Activated CD4-positive, alpha-beta memory T cell treated with anti-CD3 and anti-CD28 coated beads for 36 hours (primary cell): ENCODE data around the gene RAP1GAP. TPM values are rescaled to one million over a fixed set of nuclear protein-coding genes. Genes with fewer than 3 reads are reported as not detected.

Experiments used
- CTCF ChIA-PET: fragments of 350-600 bp; sonication (Branson Sonifier 250); formaldehyde crosslinking; loops from one replicate; lab custom pipeline; 2021; ENCODE audit warnings: antibody characterized with exemption, inconsistent platforms; lab: Charles Lee
- POLR2A ChIA-PET: fragments of 350-600 bp; sonication (Branson Sonifier 250); formaldehyde crosslinking; loops from one replicate; lab custom pipeline; 2021; ENCODE audit warnings: antibody characterized with exemption; lab: Charles Lee
- DNase-seq: peaks from one replicate; pipeline ENCODE4 v3.0.0-alpha.2; 2020
- H3K27ac Mint-ChIP-seq: one replicate; pipeline ENCODE4 v1.8.0; 2021; ENCODE audit warnings: mixed read lengths
- H3K27me3 Mint-ChIP-seq: one replicate; pipeline ENCODE4 v1.8.0; 2021; ENCODE audit warnings: mixed read lengths
- H3K36me3 Mint-ChIP-seq: one replicate; pipeline ENCODE4 v1.8.0; 2021; ENCODE audit warnings: mixed read lengths
- H3K4me1 Mint-ChIP-seq: one replicate; pipeline ENCODE4 v1.8.0; 2021; ENCODE audit warnings: low read depth, mixed read lengths
- H3K4me3 Mint-ChIP-seq: one replicate; pipeline ENCODE4 v1.8.0; 2021; ENCODE audit warnings: mild to moderate bottlenecking, mixed read lengths
- H3K9me3 Mint-ChIP-seq: one replicate; pipeline ENCODE4 v1.8.0; 2021; ENCODE audit warnings: mixed read lengths
- intact Hi-C: fragments of 100-400 bp; cut with micrococcal nuclease; formaldehyde crosslinking; loops from one replicate; pipeline ENCODE4 v1.15.1; 2023
- total RNA-seq, 2 experiments: library from RNA; stranded (reverse); gene quantifications; one replicate each; pipeline ENCODE4 v1.2.3, GENCODE V29; 2021

RAP1GAP gene
- total RNA-seq, 2 experiments from 2014 or later = 1.1 to 1.7 TPM

GRCh38 chr1:21618059-21618458 lies 51.1 kb downstream of the RAP1GAP start:
- CTCF ChIA-PET = interaction anchor here (1.1 kb wide), 1 partner anchor 22 kb away, joined by 3 read pairs; no protein-coding TSS in a partner anchor
- Mint-ChIP-seq H3K27ac (no peak overlapping the region), H3K36me3 (no peaks in the 10 kb centered on the region), H3K4me1 (peaks cover 2% of the 10 kb centered on the region), H3K9me3 (no peaks in the 10 kb centered on the region), H3K4me3 (no peak overlapping the region), H3K27me3 (peaks cover 16% of the 10 kb centered on the region)
- POLR2A ChIA-PET = no interaction called here
- DNase-seq = no peak
- intact Hi-C loops = no loop called here

GRCh38 chr1:21617126-21617738 lies 51.9 kb downstream of the RAP1GAP start:
- intact Hi-C loops = no loop called here
- no peaks in the 10 kb centered on the region for H3K36me3 Mint-ChIP-seq
- no peaks in the 10 kb centered on the region for H3K9me3 Mint-ChIP-seq
- no peak for DNase-seq
- H3K27ac Mint-ChIP-seq = no peak overlapping the region
- peaks cover 14% of the 10 kb centered on the region for H3K27me3 Mint-ChIP-seq
- no peak overlapping the region for H3K4me3 Mint-ChIP-seq
- peaks cover 2% of the 10 kb centered on the region for H3K4me1 Mint-ChIP-seq
- ChIA-PET POLR2A (no interaction called here), CTCF (no interaction called here)

- Mint-ChIP-seq H3K27me3 (peaks cover 9% of the 10 kb centered on the region), H3K27ac (no peak overlapping the region), H3K4me3 (no peak overlapping the region), H3K9me3 (no peaks in the 10 kb centered on the region), H3K36me3 (no peaks in the 10 kb centered on the region), H3K4me1 (no peaks in the 10 kb centered on the region)
- DNase-seq = no peak
- ChIA-PET CTCF (no interaction called here), POLR2A (no interaction called here)
- intact Hi-C loops = no loop called here
Measured at GRCh38 chr1:21616372-21616771, 52.8 kb downstream of the RAP1GAP start.

GRCh38 chr1:21614419-21615115 lies 54.6 kb downstream of the RAP1GAP start:
- H3K36me3 Mint-ChIP-seq = no peaks in the 10 kb centered on the region
- POLR2A ChIA-PET = no interaction called here
- no peak overlapping the region for H3K27ac Mint-ChIP-seq
- H3K4me3 Mint-ChIP-seq = no peak overlapping the region
- CTCF ChIA-PET = no interaction called here
- H3K4me1 Mint-ChIP-seq = no peaks in the 10 kb centered on the region
- intact Hi-C loops = no loop called here
- peaks cover under 1% of the 10 kb centered on the region for H3K27me3 Mint-ChIP-seq
- DNase-seq = no peak
- H3K9me3 Mint-ChIP-seq = no peaks in the 10 kb centered on the region

GRCh38 chr1:21613072-21613867 lies 55.9 kb downstream of the RAP1GAP start:
- H3K4me1 Mint-ChIP-seq = no peaks in the 10 kb centered on the region
- CTCF ChIA-PET = no interaction called here
- H3K4me3 Mint-ChIP-seq = no peak overlapping the region
- no peaks in the 10 kb centered on the region for H3K27me3 Mint-ChIP-seq
- H3K27ac Mint-ChIP-seq = no peak overlapping the region
- POLR2A ChIA-PET = no interaction called here
- H3K9me3 Mint-ChIP-seq = no peaks in the 10 kb centered on the region
- intact Hi-C loops = no loop called here
- H3K36me3 Mint-ChIP-seq = no peaks in the 10 kb centered on the region
- DNase-seq = no peak

GRCh38 chr1:21612057-21612456 lies 57.1 kb downstream of the RAP1GAP start:
- H3K27me3 Mint-ChIP-seq = no peaks in the 10 kb centered on the region
- H3K36me3 Mint-ChIP-seq = no peaks in the 10 kb centered on the region
- POLR2A ChIA-PET = no interaction called here

GRCh38 chr1:21610989-21611785 lies 58.0 kb downstream of the RAP1GAP start:
- Mint-ChIP-seq H3K27me3 (no peaks in the 10 kb centered on the region), H3K36me3 (no peaks in the 10 kb centered on the region), H3K4me1 (peaks cover 10% of the 10 kb centered on the region), H3K27ac (no peak overlapping the region), H3K4me3 (no peak overlapping the region), H3K9me3 (no peaks in the 10 kb centered on the region)
- CTCF ChIA-PET = no interaction called here
- intact Hi-C loops = no loop called here
- DNase-seq = no peak
- POLR2A ChIA-PET = no interaction called here

More at GRCh38 chr1:21612057-21612456, 57.1 kb downstream of the RAP1GAP start:
- Mint-ChIP-seq H3K9me3 (no peaks in the 10 kb centered on the region), H3K27ac (no peak overlapping the region), H3K4me1 (peaks cover 10% of the 10 kb centered on the region), H3K4me3 (no peak overlapping the region)
- DNase-seq = no peak
- intact Hi-C loops = no loop called here
- CTCF ChIA-PET = no interaction called here

GRCh38 chr1:21610027-21610426 lies 59.1 kb downstream of the RAP1GAP start:
- H3K36me3 Mint-ChIP-seq = no peaks in the 10 kb centered on the region
- POLR2A ChIA-PET = no interaction called here
- no peaks in the 10 kb centered on the region for H3K27me3 Mint-ChIP-seq
- intact Hi-C loops = no loop called here
- no peak for DNase-seq
- H3K9me3 Mint-ChIP-seq = no peaks in the 10 kb centered on the region
- CTCF ChIA-PET = no interaction called here
- H3K4me1 Mint-ChIP-seq = peaks cover 10% of the 10 kb centered on the region
- no peak overlapping the region for H3K27ac Mint-ChIP-seq
- H3K4me3 Mint-ChIP-seq = no peak overlapping the region

- POLR2A ChIA-PET = no interaction called here
- Mint-ChIP-seq H3K4me1 (peaks cover 10% of the 10 kb centered on the region), H3K9me3 (no peaks in the 10 kb centered on the region), H3K27me3 (no peaks in the 10 kb centered on the region), H3K4me3 (no peak overlapping the region), H3K27ac (no peak overlapping the region), H3K36me3 (no peaks in the 10 kb centered on the region)
- intact Hi-C loops = no loop called here
- no peak for DNase-seq
- CTCF ChIA-PET = no interaction called here
Measured at GRCh38 chr1:21608798-21609197, 60.4 kb downstream of the RAP1GAP start.

GRCh38 chr1:21607549-21608529 lies 61.3 kb downstream of the RAP1GAP start:
- ChIA-PET POLR2A (no interaction called here), CTCF (no interaction called here)
- no peaks in the 10 kb centered on the region for H3K36me3 Mint-ChIP-seq
- intact Hi-C loops = no loop called here
- peak overlapping the region; percentile 37 for H3K4me3 Mint-ChIP-seq
- peak; percentile 89 for DNase-seq
- no peaks in the 10 kb centered on the region for H3K27me3 Mint-ChIP-seq
- H3K9me3 Mint-ChIP-seq = no peaks in the 10 kb centered on the region
- no peak overlapping the region for H3K27ac Mint-ChIP-seq
- H3K4me1 Mint-ChIP-seq = peaks cover 10% of the 10 kb centered on the region
